Erythroblast (primary cell): Measurements from ENCODE around the gene YIPF6.
A peak's percentile ranks its signal among the peaks of the same experiment; 100 is the strongest.
"Not testable (repeated sequence)": the region's sequence is repeated elsewhere in the genome, so short reads cannot be mapped to it uniquely, and the experiment has no call there.

Experiments
- DNase-seq, 2 experiments: peaks; one replicate each; lab custom pipeline; 2025; lab: John Stamatoyannopoulos, UW
- GATA1 ChIP-seq: IDR thresholded peaks from 2 replicates; pipeline ENCODE4 v1.6.1; 2011; ENCODE audit warnings: low read depth, mild to moderate bottlenecking, control low read depth, low read length, moderate library complexity
- POLR2A ChIP-seq: IDR thresholded peaks from 2 replicates; pipeline ENCODE4 v1.6.1; 2011; ENCODE audit warnings: mild to moderate bottlenecking, low read length

The YIPF6 gene

GRCh38 chrX:68536429-68536828 lies 37.6 kb downstream of the YIPF6 start:
- no peak for DNase-seq
- no peak for TF ChIP-seq GATA1
- no peak for TF ChIP-seq POLR2A

DNA sequence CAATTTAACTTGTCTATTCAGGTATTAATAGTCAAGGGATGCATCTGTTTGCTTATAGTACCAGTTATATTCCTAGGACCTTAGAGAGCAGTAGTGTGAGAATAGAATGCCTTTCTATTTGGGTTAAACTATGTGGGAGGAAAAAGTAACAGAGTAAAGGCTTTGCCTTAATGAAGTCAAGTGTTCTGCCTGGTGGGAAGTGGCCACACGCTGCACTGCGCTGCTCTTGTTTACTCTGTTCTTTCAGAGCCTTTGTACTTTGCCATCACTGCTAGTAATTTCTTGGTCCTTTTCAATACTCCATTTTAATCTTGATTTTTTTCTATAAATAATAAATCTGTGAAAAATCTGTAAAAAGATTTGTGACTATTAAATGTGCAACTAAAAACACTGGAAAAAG lies 38.0 kb downstream of the YIPF6 start:
- no peak for TF ChIP-seq GATA1
- no peak for TF ChIP-seq POLR2A
- DNase-seq: no peak

DNA sequence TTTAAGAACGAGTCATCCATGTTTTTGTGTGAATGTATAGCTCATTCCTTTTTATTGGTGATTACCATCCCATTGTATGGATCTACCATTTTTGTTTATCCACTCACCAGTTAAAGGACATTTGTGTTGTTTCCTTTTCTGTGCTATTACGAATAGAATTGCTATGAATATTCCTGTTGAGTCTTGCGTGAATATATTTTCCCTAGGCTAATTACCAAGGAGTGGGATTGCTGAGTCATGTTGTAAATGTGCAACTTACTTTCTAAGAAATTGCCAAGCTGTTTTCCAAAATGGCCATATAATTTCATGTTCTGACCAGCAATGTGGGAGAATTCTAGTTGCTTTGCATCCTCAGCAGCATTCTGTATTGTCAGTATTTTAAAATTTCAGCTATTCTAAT lies 51.3 kb downstream of the YIPF6 start:
- no peak for DNase-seq

DNA sequence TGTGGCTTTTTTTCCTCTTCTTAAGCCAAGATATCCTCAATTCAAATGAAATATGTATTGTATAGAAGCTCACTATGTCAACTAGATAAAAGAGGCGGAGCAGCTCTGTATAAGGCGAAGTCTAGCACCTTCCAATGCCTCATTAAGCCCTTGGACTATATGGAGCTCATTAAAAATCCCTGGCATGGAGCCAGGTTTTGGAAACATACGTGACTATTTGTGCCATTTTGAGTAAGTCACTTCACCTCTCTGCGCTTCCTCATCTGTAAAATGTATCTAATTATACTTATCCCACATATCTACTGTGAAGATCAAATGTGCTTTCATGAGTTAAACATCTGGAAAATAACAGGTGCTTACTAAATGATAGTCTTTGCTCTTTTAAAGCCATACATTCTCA lies 57.2 kb downstream of the YIPF6 start:
- DNase-seq: no peak
- TF ChIP-seq POLR2A: no peak
- TF ChIP-seq GATA1: no peak

More for the DNA sequence above, 51.3 kb downstream of the YIPF6 start:
- TF ChIP-seq GATA1 (no peak), POLR2A (no peak)

- not testable (repeated sequence) for DNase-seq
Observed at GRCh38 chrX:68557126-68557525, 58.3 kb downstream of the YIPF6 start.

GRCh38 chrX:68559905-68560304 lies 61.1 kb downstream of the YIPF6 start:
- not testable (repeated sequence) for DNase-seq

- no peak for DNase-seq
Observed at GRCh38 chrX:68568136-68568535, 69.3 kb downstream of the YIPF6 start.

GRCh38 chrX:68570598-68570997 lies 71.7 kb downstream of the YIPF6 start:
- DNase-seq: no peak
- TF ChIP-seq POLR2A (no peak), GATA1 (no peak)

More at GRCh38 chrX:68568136-68568535, 69.3 kb downstream of the YIPF6 start:
- TF ChIP-seq POLR2A: no peak
- no peak for TF ChIP-seq GATA1

DNA sequence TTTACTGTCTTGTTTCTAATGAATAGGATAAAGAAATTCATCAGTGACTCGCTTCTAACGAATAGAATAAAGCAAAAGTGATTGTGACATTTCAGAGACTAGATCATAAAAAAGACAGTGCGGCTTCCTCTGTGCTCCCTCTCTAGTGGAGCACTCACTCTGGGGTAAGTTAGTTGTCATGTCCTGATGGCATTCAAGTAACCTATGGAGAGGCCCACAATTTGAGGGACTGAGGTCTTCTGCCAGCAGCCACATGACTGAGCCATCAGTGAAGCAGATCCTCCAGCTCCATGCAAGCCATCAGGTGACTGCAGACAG lies 72.4 kb downstream of the YIPF6 start:
- no peak for DNase-seq
- no peak for TF ChIP-seq POLR2A
- no peak for TF ChIP-seq GATA1

DNA sequence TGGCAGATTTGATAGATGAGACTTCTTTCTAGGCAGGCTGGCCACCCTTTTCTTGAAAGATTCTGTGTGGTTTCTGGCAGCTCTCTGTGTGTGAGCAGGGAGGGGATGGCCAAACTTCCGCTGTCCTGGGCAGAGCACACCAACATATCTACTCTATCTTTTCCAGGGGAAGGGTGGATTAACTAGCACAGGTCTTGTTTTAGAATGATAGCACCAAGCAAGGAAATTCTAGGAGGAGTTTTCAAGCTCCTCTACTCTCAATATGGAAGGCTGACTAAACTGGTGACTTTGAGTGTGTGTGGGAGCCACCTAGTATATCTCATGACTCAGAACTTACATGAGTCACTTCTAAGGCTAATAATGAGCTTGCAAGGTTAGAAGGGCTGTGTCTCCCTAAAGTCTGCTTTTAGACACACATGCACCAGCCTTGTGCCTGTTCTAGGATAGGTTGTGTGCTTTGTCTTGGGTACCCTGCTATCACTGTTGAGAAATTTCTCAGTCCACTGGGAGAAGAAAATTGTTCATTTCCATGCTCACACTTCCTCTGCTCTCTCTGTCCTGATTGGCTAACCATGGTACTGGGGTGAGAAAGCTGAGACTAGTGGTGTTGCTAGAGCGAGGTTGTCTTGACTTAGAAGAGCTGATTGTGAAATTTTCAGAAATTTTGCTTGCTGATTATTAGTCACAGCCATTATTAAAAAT lies 72.9 kb downstream of the YIPF6 start:
- peak; percentile 42 to 53 for DNase-seq
- TF ChIP-seq POLR2A (peak; percentile 41), GATA1 (no peak)

- no peak for DNase-seq
- no peak for TF ChIP-seq GATA1
- no peak for TF ChIP-seq POLR2A
Observed at GRCh38 chrX:68574240-68574639, 75.4 kb downstream of the YIPF6 start.

GRCh38 chrX:68579810-68580209 lies 81.0 kb downstream of the YIPF6 start:
- DNase-seq: no peak
- TF ChIP-seq GATA1: no peak
- TF ChIP-seq POLR2A: no peak

- peak in 1 of 2 experiments; percentile 14 for DNase-seq
- TF ChIP-seq GATA1 (no peak), POLR2A (no peak)
Observed at GRCh38 chrX:68584221-68584620, 85.4 kb downstream of the YIPF6 start.
